Measurements from ENCODE around the gene PRAMEF14.
"Not testable (repeated sequence)": the region's sequence is repeated elsewhere in the genome, so short reads cannot be mapped to it uniquely, and the experiment has no call there.

PRAMEF14 gene, protein sequence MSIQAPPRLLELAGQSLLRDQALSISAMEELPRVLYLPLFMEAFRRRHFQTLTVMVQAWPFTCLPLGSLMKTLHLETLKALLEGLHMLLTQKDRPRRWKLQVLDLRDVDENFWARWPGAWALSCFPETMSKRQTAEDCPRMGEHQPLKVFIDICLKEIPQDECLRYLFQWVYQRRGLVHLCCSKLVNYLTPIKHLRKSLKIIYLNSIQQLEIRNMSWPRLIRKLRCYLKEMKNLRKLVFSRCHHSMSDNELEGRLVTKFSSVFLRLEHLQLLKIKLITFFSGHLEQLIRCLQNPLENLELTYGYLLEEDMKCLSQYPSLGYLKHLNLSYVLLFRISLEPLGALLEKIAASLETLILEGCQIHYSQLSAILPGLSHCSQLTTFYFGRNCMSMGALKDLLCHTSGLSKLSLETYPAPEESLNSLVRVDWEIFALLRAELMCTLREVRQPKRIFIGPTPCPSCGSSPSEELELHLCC

DNA sequence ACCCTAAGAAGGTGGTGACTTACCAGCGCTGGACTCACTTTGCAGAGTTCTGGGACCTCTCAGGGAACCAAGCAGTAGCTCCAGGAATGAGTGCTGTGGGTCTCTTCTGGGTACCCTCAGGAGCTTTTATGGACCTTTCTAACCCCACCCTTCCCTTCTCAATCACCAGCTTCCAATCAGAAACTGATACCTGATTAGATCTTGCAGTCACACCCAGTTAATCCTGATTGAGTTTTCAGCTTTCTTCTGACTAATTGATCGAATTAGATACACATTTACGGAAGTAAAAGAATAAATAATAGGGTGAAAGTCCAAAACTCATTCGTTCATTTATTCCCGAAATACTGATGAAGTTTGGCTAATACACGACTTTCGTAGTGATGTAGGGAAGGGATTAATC lies at the start of gene PRAMEF14:
TSS of gene PRAMEF14 (minus strand) at position 101 of the 400 bp plus-strand sequence. CDS start 1,820 bp downstream, outside the sequence.
- not testable (repeated sequence) for DNase-seq (ENCODE audit: extremely low read depth, low read depth)

DNA sequence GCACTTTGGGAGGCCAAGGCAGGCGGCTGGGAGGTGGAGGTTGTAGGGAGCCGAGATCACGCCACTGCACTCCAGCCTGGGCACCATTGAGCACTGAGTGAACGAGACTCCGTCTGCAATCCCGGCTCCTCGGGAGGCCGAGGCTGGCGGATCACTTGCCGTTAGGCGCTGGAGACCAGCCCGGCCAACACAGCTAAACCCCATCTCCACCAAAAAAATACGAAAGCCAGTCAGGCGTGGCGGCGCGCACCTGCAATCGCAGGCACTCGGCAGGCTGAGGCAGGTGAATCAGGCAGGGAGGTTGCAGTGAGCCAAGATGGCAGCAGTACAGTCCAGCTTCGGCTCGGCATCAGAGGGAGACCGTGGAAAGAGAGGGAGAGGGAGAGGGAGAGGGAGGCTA lies 48.4 kb upstream of the PRAMEF14 start:
- DNase-seq (ENCODE audit: extremely low read depth, low read depth) = not testable (repeated sequence)

DNA sequence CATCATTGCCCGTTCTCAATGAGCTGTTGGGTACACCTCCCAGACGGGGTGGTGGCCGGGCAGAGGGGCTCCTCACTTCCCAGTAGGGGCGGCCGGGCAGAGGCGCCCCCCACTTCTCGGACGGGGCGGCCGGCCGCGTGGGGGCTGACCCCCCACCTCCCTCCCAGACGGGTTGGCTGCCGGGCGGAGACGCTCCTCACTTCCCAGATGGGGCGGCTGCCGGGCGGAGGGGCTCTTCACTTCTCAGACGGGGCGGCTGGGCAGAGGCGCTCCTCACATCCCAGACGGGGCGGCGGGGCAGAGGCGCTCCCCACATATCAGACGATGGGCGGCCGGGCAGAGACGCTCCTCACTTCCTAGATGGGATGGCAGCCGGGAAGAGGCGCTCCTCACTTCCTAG lies 47.8 kb upstream of the PRAMEF14 start:
- not testable (repeated sequence) for DNase-seq (ENCODE audit: extremely low read depth, low read depth)

DNA sequence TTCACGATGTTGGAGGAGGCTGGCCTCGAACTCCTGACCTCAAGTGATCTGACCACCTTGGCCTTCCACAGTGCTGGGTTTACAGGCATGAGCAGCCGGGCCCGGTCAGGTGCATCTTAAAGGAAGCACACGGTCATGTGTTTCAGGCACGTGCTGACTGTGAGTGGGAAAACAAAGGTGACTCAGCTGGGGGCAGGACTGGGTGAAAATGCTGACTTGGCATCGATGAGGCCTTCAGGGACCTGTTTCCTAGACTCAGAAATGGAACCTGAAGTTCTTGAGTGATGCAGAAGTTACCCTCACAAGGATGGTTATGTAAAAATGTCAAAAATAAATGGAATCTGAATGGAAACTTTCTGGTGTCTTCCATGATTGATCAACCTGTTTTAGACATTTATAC lies 46.1 kb upstream of the PRAMEF14 start:
- DNase-seq (ENCODE audit: extremely low read depth, low read depth) = not testable (repeated sequence)

DNA sequence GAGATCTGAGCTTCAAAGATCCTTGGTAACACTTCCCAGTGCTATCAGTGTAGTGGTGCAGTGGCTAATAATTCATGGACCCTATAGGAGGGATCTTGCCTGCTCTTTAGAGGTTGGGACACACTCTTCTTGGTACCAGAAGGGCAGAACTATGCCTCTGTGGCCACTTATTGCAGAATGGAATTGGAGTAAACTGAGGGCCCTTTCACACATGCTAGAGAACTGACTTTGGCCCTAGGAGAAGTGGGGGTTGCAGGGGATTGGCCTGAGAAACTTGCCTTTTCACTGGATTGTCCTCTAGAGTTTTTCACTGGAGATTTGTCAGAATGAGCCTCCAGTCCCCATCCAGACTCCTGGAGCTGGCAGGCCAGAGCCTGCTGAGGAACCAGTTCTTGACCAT lies 42.4 kb upstream of the PRAMEF14 start, which contains the start of gene PRAMEF17:
TSS of gene PRAMEF17 (plus strand) at position 301 of the 400 bp plus-strand sequence. CDS start at position 327, 26 bp downstream.
- not testable (repeated sequence) for DNase-seq (ENCODE audit: extremely low read depth, low read depth)

DNA sequence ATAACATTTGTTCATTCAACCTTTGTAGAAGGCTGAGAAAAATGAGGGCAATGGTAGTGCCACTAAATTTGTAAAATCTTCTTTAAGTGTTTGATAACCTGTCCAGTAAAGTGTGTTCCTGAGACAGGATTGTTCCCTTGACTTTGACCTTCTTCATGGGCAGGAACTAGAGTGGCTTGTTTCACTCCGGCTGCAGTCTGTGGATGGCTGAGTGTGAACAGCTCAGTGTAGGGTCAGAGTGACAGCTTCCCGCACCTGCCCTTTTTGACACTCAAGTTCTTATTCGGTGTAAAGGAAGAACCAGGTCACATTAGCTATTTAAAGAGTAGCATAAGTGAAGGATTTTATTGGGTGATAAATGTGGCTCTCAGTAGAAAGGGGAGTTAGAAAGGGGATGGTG lies 33.4 kb upstream of the PRAMEF14 start:
- DNase-seq (ENCODE audit: extremely low read depth, low read depth) = not testable (repeated sequence)

DNA sequence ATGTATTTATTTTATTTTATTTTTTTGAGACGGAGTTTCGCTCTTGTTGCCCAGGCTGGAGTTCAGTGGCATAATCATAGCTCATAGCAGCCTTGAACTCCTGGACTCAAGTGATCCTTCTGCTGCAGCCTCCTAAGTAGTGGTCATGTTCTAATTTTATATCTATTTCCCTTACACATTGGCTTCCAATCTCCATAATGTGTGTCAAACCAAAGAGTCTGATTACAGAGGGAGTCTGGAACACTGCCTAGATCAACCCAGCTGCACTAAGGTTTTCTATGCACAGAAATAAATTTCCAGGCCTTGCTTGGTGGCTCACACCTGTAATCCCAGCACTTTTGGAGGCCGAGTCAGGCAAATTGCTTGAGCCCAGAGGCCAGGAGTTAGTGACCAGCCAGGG lies 32.0 kb upstream of the PRAMEF14 start:
- DNase-seq (ENCODE audit: extremely low read depth, low read depth) = not testable (repeated sequence)

DNA sequence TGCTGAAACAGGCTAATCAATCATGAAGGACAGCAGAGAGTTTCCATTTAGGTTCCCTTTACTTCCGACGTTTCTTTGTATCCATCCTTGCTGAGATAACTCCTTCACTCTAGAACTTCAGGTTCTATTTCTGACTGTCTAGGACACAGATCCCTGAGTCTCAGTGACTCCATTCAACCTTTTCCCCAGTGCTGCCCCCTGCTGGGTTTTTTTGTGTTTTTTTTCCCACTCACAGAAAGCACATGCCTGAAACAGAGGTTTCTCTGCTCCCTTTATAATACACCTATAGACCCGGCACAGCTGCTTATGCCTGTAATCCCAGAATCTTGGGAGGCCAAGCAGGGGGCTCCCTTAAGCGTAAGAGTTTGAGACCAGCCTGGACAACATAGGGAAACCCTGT lies 21.6 kb upstream of the PRAMEF14 start:
- not testable (repeated sequence) for DNase-seq (ENCODE audit: extremely low read depth, low read depth)

DNA sequence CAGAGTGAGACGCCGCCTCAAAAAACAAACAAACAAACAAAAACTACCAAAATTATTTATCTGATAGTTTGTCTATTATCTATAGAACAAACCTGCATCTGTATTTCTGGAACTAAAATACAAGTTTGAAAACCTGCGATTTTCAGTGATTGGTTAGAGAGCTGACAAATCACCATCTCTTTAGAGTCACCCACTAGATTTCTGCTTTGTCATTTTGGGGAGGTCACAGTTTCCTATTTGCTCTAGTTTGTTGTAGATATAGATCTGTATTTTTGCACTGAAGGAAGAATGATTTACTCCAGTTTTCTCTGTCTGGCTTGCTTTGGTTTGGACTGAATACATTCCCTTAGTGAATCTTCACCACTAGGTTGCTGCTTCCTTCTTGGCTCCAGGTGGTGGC lies 19.6 kb upstream of the PRAMEF14 start:
- DNase-seq (ENCODE audit: extremely low read depth, low read depth) = not testable (repeated sequence)

DNA sequence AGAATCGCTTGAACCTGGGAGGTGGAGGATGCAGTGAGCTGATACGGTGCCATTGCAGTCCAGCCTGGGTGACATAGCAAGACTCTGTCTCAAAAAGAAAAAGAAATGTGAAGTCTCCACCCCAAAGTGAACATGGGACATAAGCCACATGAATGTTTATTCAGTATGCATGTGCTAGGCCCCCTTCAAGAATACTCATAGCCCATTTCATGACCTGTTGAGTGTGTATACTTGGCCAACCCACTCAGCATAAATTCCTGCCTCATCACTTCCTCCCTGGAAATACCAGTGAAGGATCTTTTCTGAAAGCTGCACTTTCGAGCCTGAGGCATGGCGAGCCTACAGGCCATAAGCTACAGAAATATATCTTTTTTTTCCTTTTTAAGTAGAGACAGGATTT lies 18.0 kb upstream of the PRAMEF14 start:
- not testable (repeated sequence) for DNase-seq (ENCODE audit: extremely low read depth, low read depth)

DNA sequence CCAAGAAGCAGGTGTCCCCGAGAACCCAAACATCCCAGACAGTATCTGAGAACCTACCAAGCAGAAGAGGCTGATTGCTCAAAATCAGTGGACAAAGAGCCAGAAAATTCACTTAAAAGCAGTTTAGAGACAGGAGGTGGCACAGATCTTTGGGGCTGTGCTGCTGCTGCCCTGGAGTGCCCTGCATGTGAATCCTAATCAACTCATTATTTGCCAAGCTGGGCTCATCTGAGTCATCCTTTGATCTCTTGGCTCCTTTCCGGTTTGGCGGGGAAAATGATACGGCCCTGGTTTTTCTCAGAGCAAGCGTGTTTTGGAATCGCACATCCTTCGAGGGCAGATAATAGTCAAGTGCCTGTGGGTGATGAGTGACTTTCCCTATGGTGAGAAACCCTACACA lies 15.4 kb upstream of the PRAMEF14 start:
- DNase-seq (ENCODE audit: extremely low read depth, low read depth) = not testable (repeated sequence)

DNA sequence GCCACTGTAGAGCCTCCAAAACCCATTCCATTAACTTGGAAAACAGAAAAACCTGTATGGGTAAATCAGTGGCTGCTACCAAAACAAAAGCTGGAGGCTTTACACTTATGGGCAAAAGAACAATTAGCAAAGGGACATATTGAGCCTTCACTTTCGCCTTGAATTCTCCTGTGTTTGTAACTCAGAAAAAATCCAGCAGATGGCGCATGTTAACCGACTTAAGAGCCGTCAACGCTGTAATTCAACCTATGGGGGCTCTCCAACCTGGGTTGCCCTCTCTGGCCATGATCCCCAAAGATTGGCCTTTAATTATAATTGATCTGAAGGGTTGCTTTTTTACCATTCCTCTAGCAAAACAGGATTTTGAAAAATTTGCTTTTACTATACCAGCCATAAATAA lies 9.8 kb upstream of the PRAMEF14 start:
- TF ChIP-seq, protein P1, sequence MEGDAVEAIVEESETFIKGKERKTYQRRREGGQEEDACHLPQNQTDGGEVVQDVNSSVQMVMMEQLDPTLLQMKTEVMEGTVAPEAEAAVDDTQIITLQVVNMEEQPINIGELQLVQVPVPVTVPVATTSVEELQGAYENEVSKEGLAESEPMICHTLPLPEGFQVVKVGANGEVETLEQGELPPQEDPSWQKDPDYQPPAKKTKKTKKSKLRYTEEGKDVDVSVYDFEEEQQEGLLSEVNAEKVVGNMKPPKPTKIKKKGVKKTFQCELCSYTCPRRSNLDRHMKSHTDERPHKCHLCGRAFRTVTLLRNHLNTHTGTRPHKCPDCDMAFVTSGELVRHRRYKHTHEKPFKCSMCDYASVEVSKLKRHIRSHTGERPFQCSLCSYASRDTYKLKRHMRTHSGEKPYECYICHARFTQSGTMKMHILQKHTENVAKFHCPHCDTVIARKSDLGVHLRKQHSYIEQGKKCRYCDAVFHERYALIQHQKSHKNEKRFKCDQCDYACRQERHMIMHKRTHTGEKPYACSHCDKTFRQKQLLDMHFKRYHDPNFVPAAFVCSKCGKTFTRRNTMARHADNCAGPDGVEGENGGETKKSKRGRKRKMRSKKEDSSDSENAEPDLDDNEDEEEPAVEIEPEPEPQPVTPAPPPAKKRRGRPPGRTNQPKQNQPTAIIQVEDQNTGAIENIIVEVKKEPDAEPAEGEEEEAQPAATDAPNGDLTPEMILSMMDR (IDR thresholded peaks at IDR 0.05; ENCODE audit: low read depth, low read length) = peak; percentile 27
- peak; percentile 0 for DNase-seq (ENCODE audit: extremely low read depth, low read depth)

DNA sequence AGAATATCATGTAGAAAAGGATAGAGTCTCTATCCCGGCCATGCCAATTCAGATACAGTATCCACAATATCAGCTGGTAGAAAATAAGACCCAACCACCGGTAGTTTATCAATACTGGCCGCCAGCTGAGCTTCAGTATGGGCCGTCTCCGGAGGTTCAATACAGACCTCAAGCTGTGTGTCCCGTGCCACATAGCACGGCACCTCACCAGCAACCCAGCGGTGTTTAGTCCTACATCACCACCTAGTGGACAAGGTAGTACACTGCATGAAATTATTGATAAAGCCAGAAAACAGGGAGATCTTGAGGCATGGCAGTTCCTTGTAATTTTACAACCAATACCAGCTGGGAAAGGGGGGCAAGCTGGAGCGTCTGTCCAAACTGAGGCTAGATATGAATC lies 7.5 kb upstream of the PRAMEF14 start:
- not testable (repeated sequence) for DNase-seq (ENCODE audit: extremely low read depth, low read depth)

DNA sequence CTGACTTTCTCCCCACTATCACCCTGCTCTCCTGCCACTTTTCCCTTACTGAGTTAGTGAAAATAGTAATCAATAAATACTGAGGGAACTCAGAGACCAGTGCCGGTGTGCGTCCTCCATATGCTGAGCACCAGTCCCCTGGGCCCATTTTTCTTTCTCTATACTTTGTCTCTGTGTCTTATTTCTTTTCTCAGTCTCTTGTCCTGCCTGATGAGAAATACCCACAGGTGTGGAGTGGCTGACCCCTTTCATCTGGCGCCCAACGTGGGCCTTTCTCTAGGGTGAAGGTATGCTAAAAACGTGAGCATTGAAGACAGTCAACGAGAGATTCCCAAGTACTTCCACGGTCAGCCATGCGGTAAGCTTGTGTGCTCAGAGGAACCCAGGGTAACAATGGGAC lies 6.5 kb upstream of the PRAMEF14 start:
- not testable (repeated sequence) for DNase-seq (ENCODE audit: extremely low read depth, low read depth)

DNA sequence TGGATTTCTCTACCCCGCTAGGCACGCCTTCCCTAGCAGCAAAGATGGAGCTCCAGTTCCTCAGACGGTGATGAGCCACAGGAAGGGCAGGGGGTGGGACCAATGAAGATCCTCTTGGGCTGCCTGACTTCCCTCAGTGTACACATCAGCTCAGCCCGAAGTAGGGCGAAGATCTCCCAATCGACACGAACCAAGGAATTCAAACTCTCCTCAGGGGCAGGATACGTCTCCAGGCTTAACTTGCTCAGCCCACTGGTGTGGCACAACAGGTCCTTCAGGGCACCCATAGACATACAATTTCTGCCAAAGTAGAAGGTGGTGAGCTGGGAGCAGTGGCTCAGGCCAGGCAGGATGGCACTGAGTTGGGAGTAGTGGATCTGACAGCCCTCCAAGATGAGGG lies 4.4 kb downstream of the PRAMEF14 start:
- not testable (repeated sequence) for DNase-seq (ENCODE audit: extremely low read depth, low read depth)

DNA sequence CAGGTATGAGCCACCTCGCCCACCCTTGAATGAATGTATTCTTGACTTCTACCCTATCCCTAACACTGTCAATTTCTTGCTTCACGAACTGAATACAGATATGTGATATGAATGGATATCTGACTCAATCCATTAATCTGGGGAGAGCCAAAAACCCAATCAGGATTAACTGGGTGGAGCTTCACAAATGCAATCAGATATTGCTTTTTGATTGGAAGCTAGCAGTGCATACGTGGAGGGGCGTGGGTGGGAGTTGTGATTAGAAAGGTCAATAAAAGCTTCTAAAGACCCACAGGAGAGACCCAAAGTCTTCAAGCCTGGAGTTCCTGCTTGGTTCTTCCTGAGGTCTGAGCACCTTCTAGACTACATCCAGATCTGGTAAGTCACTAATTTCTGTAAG lies 31.7 kb downstream of the PRAMEF14 start, which contains the start of gene PRAMEF15:
TSS of gene PRAMEF15 (plus strand) at position 301 of the 400 bp plus-strand sequence. CDS start 2,827 bp downstream, outside the sequence.
- DNase-seq (ENCODE audit: extremely low read depth, low read depth) = not testable (repeated sequence)

DNA sequence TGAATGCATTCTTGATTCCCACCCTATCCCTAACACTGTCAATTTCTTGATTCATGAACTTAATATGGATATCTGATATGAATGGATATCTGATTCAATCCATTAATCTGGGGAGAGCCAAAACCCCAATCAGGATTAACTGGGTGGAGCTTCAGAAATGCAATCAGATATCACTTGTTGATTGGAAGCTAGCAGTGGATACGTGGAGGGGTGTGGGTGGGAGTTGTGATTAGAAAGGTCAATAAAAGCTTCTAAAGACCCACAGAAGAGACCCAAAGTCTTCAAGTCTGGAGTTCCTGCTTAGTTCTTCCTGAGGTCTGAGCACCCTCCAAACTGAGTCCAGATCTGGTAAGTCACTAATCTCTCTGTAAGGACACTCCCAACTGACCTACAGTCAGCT lies 43.7 kb downstream of the PRAMEF14 start, which contains the start of gene PRAMEF33:
TSS of gene PRAMEF33 (plus strand) at position 301 of the 400 bp plus-strand sequence. CDS start 2,416 bp downstream, outside the sequence.
- DNase-seq (ENCODE audit: extremely low read depth, low read depth) = not testable (repeated sequence)

DNA sequence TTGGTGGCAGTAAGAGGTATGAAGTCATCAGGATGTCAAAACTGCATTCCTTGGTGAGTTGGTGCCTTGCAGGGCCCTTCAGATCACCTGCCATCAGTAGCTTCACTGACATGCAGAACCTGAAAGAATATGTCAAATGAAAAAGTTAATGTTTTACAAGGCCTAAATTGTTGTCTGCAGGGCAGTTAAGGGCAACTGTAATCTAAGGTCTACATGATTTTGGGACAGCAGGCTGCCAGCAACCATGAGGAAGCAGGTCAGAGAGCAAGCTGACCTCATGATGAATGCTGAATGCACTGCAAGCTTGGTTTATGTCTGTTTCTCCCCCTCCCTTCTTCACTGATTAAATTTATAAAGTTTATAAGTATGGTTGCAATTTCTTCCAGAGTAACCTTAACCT lies 44.7 kb downstream of the PRAMEF14 start:
- DNase-seq (ENCODE audit: extremely low read depth, low read depth) = not testable (repeated sequence)

DNA sequence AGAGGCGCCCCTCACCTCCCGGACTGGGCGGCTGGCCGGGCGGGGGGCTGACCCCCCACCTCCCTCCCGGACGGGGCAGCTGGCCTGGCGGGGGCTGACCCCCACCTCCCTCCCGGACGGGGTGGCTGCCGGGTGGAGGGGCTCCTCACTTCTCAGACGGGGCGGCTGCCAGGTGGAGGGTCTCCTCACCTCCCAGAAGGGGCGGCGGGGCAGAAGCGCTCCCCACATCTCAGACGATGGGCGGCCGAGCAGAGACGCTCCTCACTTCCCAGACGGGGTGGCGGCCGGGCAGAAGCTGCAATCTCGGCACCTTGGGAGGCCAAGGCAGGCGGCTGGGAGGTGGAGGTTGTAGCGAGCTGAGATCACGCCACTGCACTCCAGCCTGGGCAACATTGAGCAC lies 48.2 kb downstream of the PRAMEF14 start:
- DNase-seq (ENCODE audit: extremely low read depth, low read depth) = not testable (repeated sequence)

DNA sequence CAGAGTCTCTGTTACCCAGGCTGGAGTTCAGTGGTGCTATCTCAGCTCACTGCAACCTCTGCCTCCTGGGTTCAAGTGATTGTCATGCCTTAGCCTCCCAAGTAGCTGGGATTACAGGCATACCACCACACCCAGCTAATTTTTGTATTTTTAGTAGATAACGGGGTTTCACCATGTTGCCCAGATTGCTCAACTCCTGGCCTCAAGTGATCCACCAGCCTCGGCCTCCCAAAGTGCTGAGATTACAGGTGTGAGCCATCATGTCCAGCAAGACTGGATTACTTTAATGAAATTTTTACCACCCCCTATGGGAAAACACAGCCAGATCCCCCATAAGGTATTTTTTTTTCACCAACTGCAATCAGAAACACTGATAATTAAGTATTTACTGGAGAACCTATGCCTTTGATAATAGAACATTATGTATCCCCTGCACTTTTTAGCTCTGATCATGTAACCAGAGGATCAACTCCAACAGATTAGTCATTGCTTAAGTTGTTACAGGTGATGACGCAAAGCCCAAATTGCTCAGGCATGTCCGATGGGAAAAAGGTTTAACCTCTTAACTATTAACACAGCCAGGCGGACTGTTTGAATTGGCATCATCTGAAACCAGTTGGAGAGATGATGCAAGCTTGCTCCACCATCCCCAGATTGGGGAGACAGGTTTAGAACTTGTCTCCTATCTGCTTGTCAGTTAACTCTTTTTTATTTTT lies 49.6 kb downstream of the PRAMEF14 start:
- not testable (repeated sequence) for DNase-seq (ENCODE audit: extremely low read depth, low read depth)

All from AG09319 (cell line).